ENCODE results near the gene TSBP1. TPM values are rescaled to one million over a fixed set of nuclear protein-coding genes. Genes with fewer than 3 reads are reported as not detected.
A peak's percentile ranks its signal among the peaks of the same experiment; 100 is the strongest.

The TSBP1 gene
- total and polyA plus RNA-seq, 2 of the 13 experiments (the other 11 are each of a cell fraction or from before 2014, with no cell fraction given), result not detected

- TF ChIP-seq ZBTB46 (CRISPR knock-in tag; IDR thresholded peaks at IDR 0.05; ENCODE audit: borderline replicate concordance) (no peak), EHMT2 (IDR thresholded peaks at IDR 0.05; ENCODE audit: borderline replicate concordance, low read depth, low read length) (no peak), ZMAT3 (CRISPR knock-in tag; conservative IDR thresholded peaks at IDR 0.05) (no peak), HOXA7 (CRISPR knock-in tag; IDR thresholded peaks at IDR 0.05) (no peak), REST (IDR thresholded peaks at IDR 0.05; ENCODE audit: borderline replicate concordance in 1 of 2, low read depth in 1 of 2, low read length in 2 of 2) (no peak), SP2 (CRISPR knock-in tag; IDR thresholded peaks at IDR 0.05) (no peak), PHF20 (CRISPR knock-in tag; IDR thresholded peaks at IDR 0.05) (no peak), BORCS8-MEF2B (CRISPR knock-in tag; IDR thresholded peaks at IDR 0.05) (0 out of 2 replicates have a peak, but pooled peaks have one; percentile 28), FOSL2 (CRISPR knock-in tag; IDR thresholded peaks at IDR 0.05) (peak; percentile 30; the same call in 1 of the 2 replicates), KAT7 (CRISPR knock-in tag; IDR thresholded peaks at IDR 0.05; ENCODE audit: borderline replicate concordance) (no peak), ZNF839 (CRISPR knock-in tag; IDR thresholded peaks at IDR 0.05; ENCODE audit: borderline replicate concordance) (no peak), RAD21 (CRISPR knock-in tag; IDR thresholded peaks at IDR 0.05) (peak; percentile 85), ZNF652 (CRISPR knock-in tag; IDR thresholded peaks at IDR 0.05; ENCODE audit: borderline replicate concordance, low read depth) (no peak)
Measured at GRCh38 chr6:32413427-32414047, 41.8 kb upstream of the TSBP1 start (continued).

Data from HepG2 (cell line).